PC-9 (cell line): ENCODE data around the gene PAEP.

Experiments used
- CTCF ChIP-seq: fragments of 200-600 bp; sonication (generic); conservative IDR thresholded peaks from 2 replicates; pipeline ENCODE4 v1.6.1; 2017; ENCODE audit warnings: mixed run types, antibody characterized with exemption, mild to moderate bottlenecking, moderate library complexity
- EZH2 ChIP-seq: fragments of 200-600 bp; sonication (generic); IDR thresholded peaks from 2 replicates; pipeline ENCODE4 v1.8.0; 2017; ENCODE audit warnings: antibody characterized with exemption, low read depth

DNA sequence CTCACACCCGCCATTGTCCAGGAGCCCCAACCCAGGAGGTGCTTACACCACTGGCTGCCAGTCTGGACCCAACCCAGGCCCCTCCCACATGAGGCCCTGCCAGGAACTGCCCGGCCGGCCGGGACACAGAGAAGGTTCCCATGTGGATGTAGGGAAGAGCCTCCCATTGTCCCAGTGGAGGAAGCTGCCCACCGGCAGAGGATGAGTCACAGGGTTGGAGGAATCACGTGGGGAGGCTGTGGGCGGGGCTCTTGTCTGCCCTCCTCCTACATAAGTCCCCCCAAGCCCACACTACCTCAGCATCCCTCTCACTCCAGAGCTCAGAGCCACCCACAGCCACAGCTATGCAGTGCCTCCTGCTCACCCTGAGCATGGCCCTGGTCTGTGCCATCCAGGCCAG lies 26.1 kb downstream of the PAEP start:
- no peak for TF ChIP-seq EZH2
- no peak for TF ChIP-seq CTCF
